ENCODE results near the gene HERC4. TPM values are rescaled to one million over a fixed set of nuclear protein-coding genes. Genes with fewer than 3 reads are reported as not detected.
"Not testable (repeated sequence)": the region's sequence is repeated elsewhere in the genome, so short reads cannot be mapped to it uniquely, and the experiment has no call there.

Gene HERC4
- total RNA-seq, 3 donors from 2014 or later (not counting 1 experiment from before 2014, with no cell fraction given): 78.4 to 104 (median 83.9) TPM

DNA sequence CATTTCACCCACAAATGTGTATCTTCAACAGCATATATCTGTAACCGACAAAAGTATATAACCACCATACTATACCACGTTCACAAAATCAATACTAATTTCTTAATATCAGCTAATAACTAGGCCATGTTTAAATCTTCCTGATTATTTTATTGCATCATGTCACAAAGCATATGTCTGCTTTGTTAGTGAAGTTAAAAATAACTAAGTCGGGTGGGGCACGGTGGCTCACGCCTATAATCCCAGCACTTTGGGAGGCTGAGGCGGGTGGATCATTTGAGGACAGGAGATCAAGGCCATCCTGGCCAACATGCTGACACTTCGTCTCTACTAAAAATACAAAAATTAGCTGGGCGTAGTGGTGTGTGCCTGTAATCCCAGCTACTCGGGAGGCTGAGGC lies 47.7 kb downstream of the HERC4 start:
- Mint-ChIP-seq H3K36me3 (no peaks in the 10 kb centered on the region), H3K27ac (no peak overlapping the region), H3K4me3 (no peak overlapping the region), H3K27me3 (ENCODE audit: low read depth in 2 of 2) (no peaks in the 10 kb centered on the region), H3K9me3 (no peaks in the 10 kb centered on the region), H3K4me1 (peaks cover 0 to 5% of the 10 kb centered on the region in 2 donors)
- no peak overlapping the region for H3K27ac ChIP-seq (ENCODE audit: low read length)
- H3K4me3 ChIP-seq (ENCODE audit: low read length): no peak overlapping the region
- TF ChIP-seq, protein P1, sequence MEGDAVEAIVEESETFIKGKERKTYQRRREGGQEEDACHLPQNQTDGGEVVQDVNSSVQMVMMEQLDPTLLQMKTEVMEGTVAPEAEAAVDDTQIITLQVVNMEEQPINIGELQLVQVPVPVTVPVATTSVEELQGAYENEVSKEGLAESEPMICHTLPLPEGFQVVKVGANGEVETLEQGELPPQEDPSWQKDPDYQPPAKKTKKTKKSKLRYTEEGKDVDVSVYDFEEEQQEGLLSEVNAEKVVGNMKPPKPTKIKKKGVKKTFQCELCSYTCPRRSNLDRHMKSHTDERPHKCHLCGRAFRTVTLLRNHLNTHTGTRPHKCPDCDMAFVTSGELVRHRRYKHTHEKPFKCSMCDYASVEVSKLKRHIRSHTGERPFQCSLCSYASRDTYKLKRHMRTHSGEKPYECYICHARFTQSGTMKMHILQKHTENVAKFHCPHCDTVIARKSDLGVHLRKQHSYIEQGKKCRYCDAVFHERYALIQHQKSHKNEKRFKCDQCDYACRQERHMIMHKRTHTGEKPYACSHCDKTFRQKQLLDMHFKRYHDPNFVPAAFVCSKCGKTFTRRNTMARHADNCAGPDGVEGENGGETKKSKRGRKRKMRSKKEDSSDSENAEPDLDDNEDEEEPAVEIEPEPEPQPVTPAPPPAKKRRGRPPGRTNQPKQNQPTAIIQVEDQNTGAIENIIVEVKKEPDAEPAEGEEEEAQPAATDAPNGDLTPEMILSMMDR (IDR thresholded peaks at IDR 0.05): no peak
- intact Hi-C loops (cut with micrococcal nuclease): no loop called here
- H3K27me3 ChIP-seq (ENCODE audit: control insufficient read depth, insufficient read depth, low read length): no peaks in the 10 kb centered on the region
- H3K9me3 ChIP-seq (ENCODE audit: control insufficient read depth, insufficient read depth, low read length): no peaks in the 10 kb centered on the region
- no peak for DNase-seq
- no peak for ATAC-seq
- H3K4me1 ChIP-seq (ENCODE audit: control insufficient read depth, insufficient read depth, low read length): no peaks in the 10 kb centered on the region
- peaks cover 29% of the 10 kb centered on the region for H3K36me3 ChIP-seq (ENCODE audit: control insufficient read depth, insufficient read depth, low read length)
- over 99% methylated on average over 9 of the region's 9 CpGs for WGBS (ENCODE audit: insufficient coverage)

- H3K4me1 ChIP-seq (ENCODE audit: control insufficient read depth, insufficient read depth, low read length): no peaks in the 10 kb centered on the region
- H3K36me3 ChIP-seq (ENCODE audit: control insufficient read depth, insufficient read depth, low read length): peaks cover 32% of the 10 kb centered on the region
- H3K27me3 ChIP-seq (ENCODE audit: control insufficient read depth, insufficient read depth, low read length): no peaks in the 10 kb centered on the region
- Mint-ChIP-seq H3K36me3 (peaks cover 17% of the 10 kb centered on the region), H3K9me3 (peaks cover 5 to 6% of the 10 kb centered on the region in 2 donors), H3K4me3 (no peak overlapping the region), H3K27me3 (ENCODE audit: low read depth in 2 of 2) (no peaks in the 10 kb centered on the region), H3K4me1 (peaks cover 5 to 11% of the 10 kb centered on the region in 2 donors), H3K27ac (peak overlapping the region; percentile 4 to 41)
- intact Hi-C loops (cut with micrococcal nuclease): no loop called here
- ATAC-seq (no peak), DNase-seq (no peak)
- H3K4me3 ChIP-seq (ENCODE audit: low read length): no peak overlapping the region
- TF ChIP-seq, protein P1 (IDR thresholded peaks at IDR 0.05): no peak
- H3K27ac ChIP-seq (ENCODE audit: low read length): no peak overlapping the region
- H3K9me3 ChIP-seq (ENCODE audit: control insufficient read depth, insufficient read depth, low read length): no peaks in the 10 kb centered on the region
- WGBS (ENCODE audit: insufficient coverage): no CpG with 5 or more reads among the region's 1 CpG
These were observed 51.8 kb downstream of the HERC4 start for GRCh38 chr10:68023292-68023691.

- H3K27ac ChIP-seq (ENCODE audit: low read length); H3K27me3 ChIP-seq (ENCODE audit: control insufficient read depth, insufficient read depth, low read length); DNase-seq; H3K9me3 ChIP-seq (ENCODE audit: control insufficient read depth, insufficient read depth, low read length); H3K9me3 Mint-ChIP-seq; ATAC-seq; H3K4me1 ChIP-seq (ENCODE audit: control insufficient read depth, insufficient read depth, low read length); H3K27me3 Mint-ChIP-seq (ENCODE audit: low read depth in 2 of 2); H3K4me3 Mint-ChIP-seq; H3K4me3 ChIP-seq (ENCODE audit: low read length); intact Hi-C loops (cut with micrococcal nuclease): not testable (repeated sequence)
- H3K36me3 ChIP-seq (ENCODE audit: control insufficient read depth, insufficient read depth, low read length): peaks cover 29% of the 10 kb centered on the region
- Mint-ChIP-seq H3K27ac (peak overlapping the region in 1 of 2 donors; percentile 41), H3K36me3 (peaks cover 17% of the 10 kb centered on the region), H3K4me1 (peaks cover 5 to 11% of the 10 kb centered on the region in 2 donors)
- WGBS (ENCODE audit: insufficient coverage): 100% methylated on average over 4 of the region's 4 CpGs
These were observed 52.8 kb downstream of the HERC4 start for GRCh38 chr10:68022324-68022723.

GRCh38 chr10:68016519-68016918 lies 58.6 kb downstream of the HERC4 start:
- H3K4me3 ChIP-seq (ENCODE audit: low read length); H3K27ac ChIP-seq (ENCODE audit: low read length); H3K27ac Mint-ChIP-seq; H3K9me3 Mint-ChIP-seq; H3K27me3 Mint-ChIP-seq (ENCODE audit: low read depth in 2 of 2); H3K9me3 ChIP-seq (ENCODE audit: control insufficient read depth, insufficient read depth, low read length); H3K27me3 ChIP-seq (ENCODE audit: control insufficient read depth, insufficient read depth, low read length); ATAC-seq; intact Hi-C loops (cut with micrococcal nuclease); H3K4me1 ChIP-seq (ENCODE audit: control insufficient read depth, insufficient read depth, low read length); H3K4me3 Mint-ChIP-seq: not testable (repeated sequence)
- WGBS (ENCODE audit: insufficient coverage): 69% methylated on average over 4 of the region's 4 CpGs
- peak in 1 of 2 donors; percentile 4 for DNase-seq
- peaks cover 4 to 11% of the 10 kb centered on the region in 2 donors for H3K4me1 Mint-ChIP-seq
- H3K36me3 Mint-ChIP-seq: peaks cover 17% of the 10 kb centered on the region
- peaks cover 36% of the 10 kb centered on the region for H3K36me3 ChIP-seq (ENCODE audit: control insufficient read depth, insufficient read depth, low read length)

Measured in natural killer cell (primary cell).